Stimulated activated naive CD8-positive, alpha-beta T cell treated with anti-CD3 and anti-CD28 coated beads, Interleukin-15, Interleukin-2, amounts not matched to agents 100 ng/mL and 50 ng/mL, for 24 hours (primary cell): ENCODE measurements around the gene ELAVL3.
"Not testable (repeated sequence)": the region's sequence is repeated elsewhere in the genome, so short reads cannot be mapped to it uniquely, and the experiment has no call there.

Experiments used
- H3K27ac Mint-ChIP-seq: one replicate; pipeline ENCODE4 v1.8.0; 2021; ENCODE audit warnings: mild to moderate bottlenecking, mixed read lengths
- H3K27me3 Mint-ChIP-seq: one replicate; pipeline ENCODE4 v1.8.0; 2021; ENCODE audit warnings: mixed read lengths
- H3K36me3 Mint-ChIP-seq: one replicate; pipeline ENCODE4 v1.8.0; 2021; ENCODE audit warnings: low read depth, mixed read lengths
- H3K4me1 Mint-ChIP-seq: one replicate; pipeline ENCODE4 v1.8.0; 2021; ENCODE audit warnings: low read depth, mixed read lengths
- H3K4me3 Mint-ChIP-seq: one replicate; pipeline ENCODE4 v1.8.0; 2021; ENCODE audit warnings: mild to moderate bottlenecking, mixed read lengths
- H3K9me3 Mint-ChIP-seq: one replicate; pipeline ENCODE4 v1.8.0; 2021; ENCODE audit warnings: mixed read lengths

ELAVL3 gene

GRCh38 chr19:11457115-11457514, 23.7 kb downstream of the ELAVL3 start:
- H3K27ac Mint-ChIP-seq = no peak overlapping the region
- no peaks in the 10 kb centered on the region for H3K9me3 Mint-ChIP-seq
- H3K4me3 Mint-ChIP-seq = no peak overlapping the region
- H3K36me3 Mint-ChIP-seq = no peaks in the 10 kb centered on the region
- no peaks in the 10 kb centered on the region for H3K4me1 Mint-ChIP-seq
- peaks cover 10% of the 10 kb centered on the region for H3K27me3 Mint-ChIP-seq

- Mint-ChIP-seq H3K36me3 (no peaks in the 10 kb centered on the region), H3K4me1 (no peaks in the 10 kb centered on the region)
These were observed 24.2 kb downstream of the ELAVL3 start for GRCh38 chr19:11456659-11457058.

GRCh38 chr19:11455233-11455554, 25.7 kb downstream of the ELAVL3 start:
- not testable (repeated sequence) for H3K4me1 Mint-ChIP-seq, H3K4me3 Mint-ChIP-seq, H3K27ac Mint-ChIP-seq, H3K27me3 Mint-ChIP-seq, H3K36me3 Mint-ChIP-seq, H3K9me3 Mint-ChIP-seq

More at GRCh38 chr19:11456659-11457058, 24.2 kb downstream of the ELAVL3 start:
- Mint-ChIP-seq H3K27ac (no peak overlapping the region), H3K27me3 (peaks cover 10% of the 10 kb centered on the region), H3K9me3 (no peaks in the 10 kb centered on the region), H3K4me3 (no peak overlapping the region)

- no peaks in the 10 kb centered on the region for H3K9me3 Mint-ChIP-seq
- no peak overlapping the region for H3K27ac Mint-ChIP-seq
- H3K36me3 Mint-ChIP-seq = peaks cover 11% of the 10 kb centered on the region
- H3K4me1 Mint-ChIP-seq = no peaks in the 10 kb centered on the region
- no peak overlapping the region for H3K4me3 Mint-ChIP-seq
- no peaks in the 10 kb centered on the region for H3K27me3 Mint-ChIP-seq
These were observed 27.1 kb downstream of the ELAVL3 start for GRCh38 chr19:11453468-11454341.

- H3K36me3 Mint-ChIP-seq = peaks cover 11% of the 10 kb centered on the region
These were observed 28.1 kb downstream of the ELAVL3 start for GRCh38 chr19:11452620-11453310.

GRCh38 chr19:11451871-11452619, 28.8 kb downstream of the ELAVL3 start:
- H3K4me1 Mint-ChIP-seq = no peaks in the 10 kb centered on the region
- no peaks in the 10 kb centered on the region for H3K27me3 Mint-ChIP-seq
- peaks cover 11% of the 10 kb centered on the region for H3K36me3 Mint-ChIP-seq
- H3K27ac Mint-ChIP-seq = no peak overlapping the region
- no peaks in the 10 kb centered on the region for H3K9me3 Mint-ChIP-seq
- no peak overlapping the region for H3K4me3 Mint-ChIP-seq

More at GRCh38 chr19:11452620-11453310, 28.1 kb downstream of the ELAVL3 start:
- Mint-ChIP-seq H3K27me3 (no peaks in the 10 kb centered on the region), H3K9me3 (no peaks in the 10 kb centered on the region), H3K27ac (no peak overlapping the region), H3K4me1 (no peaks in the 10 kb centered on the region), H3K4me3 (no peak overlapping the region)

GRCh38 chr19:11451327-11451870, 29.4 kb downstream of the ELAVL3 start:
- Mint-ChIP-seq H3K9me3 (no peaks in the 10 kb centered on the region), H3K4me1 (no peaks in the 10 kb centered on the region), H3K27me3 (no peaks in the 10 kb centered on the region), H3K4me3 (no peak overlapping the region), H3K27ac (no peak overlapping the region), H3K36me3 (peaks cover 11% of the 10 kb centered on the region)

GRCh38 chr19:11450570-11451326, 30.1 kb downstream of the ELAVL3 start:
- no peak overlapping the region for H3K4me3 Mint-ChIP-seq
- H3K27me3 Mint-ChIP-seq = no peaks in the 10 kb centered on the region
- H3K9me3 Mint-ChIP-seq = no peaks in the 10 kb centered on the region
- no peak overlapping the region for H3K27ac Mint-ChIP-seq
- H3K4me1 Mint-ChIP-seq = no peaks in the 10 kb centered on the region
- peaks cover 11% of the 10 kb centered on the region for H3K36me3 Mint-ChIP-seq

- Mint-ChIP-seq H3K27ac (no peak overlapping the region), H3K27me3 (no peaks in the 10 kb centered on the region), H3K9me3 (no peaks in the 10 kb centered on the region), H3K36me3 (peaks cover 20% of the 10 kb centered on the region), H3K4me3 (no peak overlapping the region), H3K4me1 (no peaks in the 10 kb centered on the region)
These were observed 31.8 kb downstream of the ELAVL3 start for GRCh38 chr19:11448923-11449554.

- Mint-ChIP-seq H3K27ac (no peak overlapping the region), H3K27me3 (no peaks in the 10 kb centered on the region), H3K4me1 (no peaks in the 10 kb centered on the region), H3K9me3 (no peaks in the 10 kb centered on the region), H3K36me3 (peaks cover 23% of the 10 kb centered on the region), H3K4me3 (no peak overlapping the region)
These were observed 32.4 kb downstream of the ELAVL3 start for GRCh38 chr19:11448410-11448809.

GRCh38 chr19:11447347-11448262, 33.2 kb downstream of the ELAVL3 start:
- Mint-ChIP-seq H3K4me1 (no peaks in the 10 kb centered on the region), H3K4me3 (no peak overlapping the region), H3K9me3 (no peaks in the 10 kb centered on the region), H3K27ac (no peak overlapping the region), H3K36me3 (peaks cover 23% of the 10 kb centered on the region), H3K27me3 (no peaks in the 10 kb centered on the region)

GRCh38 chr19:11446652-11447301, 34.1 kb downstream of the ELAVL3 start:
- Mint-ChIP-seq H3K4me3 (no peak overlapping the region), H3K27ac (no peak overlapping the region), H3K36me3 (peaks cover 29% of the 10 kb centered on the region), H3K4me1 (peaks cover 4% of the 10 kb centered on the region), H3K27me3 (no peaks in the 10 kb centered on the region), H3K9me3 (no peaks in the 10 kb centered on the region)

GRCh38 chr19:11446271-11446651, 34.6 kb downstream of the ELAVL3 start:
- H3K4me1 Mint-ChIP-seq = peaks cover 5% of the 10 kb centered on the region
- no peak overlapping the region for H3K27ac Mint-ChIP-seq
- H3K4me3 Mint-ChIP-seq = no peak overlapping the region
- no peaks in the 10 kb centered on the region for H3K9me3 Mint-ChIP-seq
- peaks cover 31% of the 10 kb centered on the region for H3K36me3 Mint-ChIP-seq
- H3K27me3 Mint-ChIP-seq = no peaks in the 10 kb centered on the region
